Measurements from ENCODE around the gene DGCR8.
"Not testable (repeated sequence)": the region's sequence is repeated elsewhere in the genome, so short reads cannot be mapped to it uniquely, and the experiment has no call there.

DGCR8 gene

GRCh38 chr22:20053407-20054033 lies 26.5 kb upstream of the DGCR8 start:
- DNase-seq = no peak

- DNase-seq = no peak
Measured at GRCh38 chr22:20054034-20054427, 26.0 kb upstream of the DGCR8 start.

- no peak for DNase-seq
Measured at GRCh38 chr22:20054485-20054884, 25.6 kb upstream of the DGCR8 start.

GRCh38 chr22:20055144-20055543 lies 24.9 kb upstream of the DGCR8 start:
- no peak for DNase-seq

- no peak for DNase-seq
Measured at GRCh38 chr22:20055654-20056053, 24.4 kb upstream of the DGCR8 start.

- no peak for DNase-seq
Measured at GRCh38 chr22:20056161-20056560, 23.9 kb upstream of the DGCR8 start.

- DNase-seq = no peak
Measured at GRCh38 chr22:20056696-20057386, 23.2 kb upstream of the DGCR8 start.

GRCh38 chr22:20057596-20058268 lies 22.3 kb upstream of the DGCR8 start:
- DNase-seq = no peak

GRCh38 chr22:20058989-20059770 lies 20.9 kb upstream of the DGCR8 start:
- no peak for DNase-seq

- DNase-seq = no peak
Measured at GRCh38 chr22:20060700-20061480, 19.2 kb upstream of the DGCR8 start.

- DNase-seq = no peak
Measured at GRCh38 chr22:20061481-20061861, 18.6 kb upstream of the DGCR8 start.

- no peak for DNase-seq
Measured at GRCh38 chr22:20062043-20062765, 17.8 kb upstream of the DGCR8 start.

- no peak for DNase-seq
Measured at GRCh38 chr22:20062766-20063083, 17.3 kb upstream of the DGCR8 start.

- no peak for DNase-seq
Measured at GRCh38 chr22:20063271-20064139, 16.5 kb upstream of the DGCR8 start.

- no peak for DNase-seq
Measured at GRCh38 chr22:20064140-20064480, 15.9 kb upstream of the DGCR8 start.

GRCh38 chr22:20064545-20065262 lies 15.3 kb upstream of the DGCR8 start:
- no peak for DNase-seq

GRCh38 chr22:20065896-20066616 lies 14.0 kb upstream of the DGCR8 start:
- no peak for DNase-seq

- no peak for DNase-seq
Measured at GRCh38 chr22:20066617-20067383, 13.2 kb upstream of the DGCR8 start.

GRCh38 chr22:20067384-20067682 lies 12.7 kb upstream of the DGCR8 start:
- DNase-seq = not testable (repeated sequence)

All from NCI-H1694 (cell line).